Measurements from ENCODE around the gene PLEKHO2. TPM values are rescaled to one million over a fixed set of nuclear protein-coding genes. Genes with fewer than 3 reads are reported as not detected.
"Not testable (repeated sequence)": the region's sequence is repeated elsewhere in the genome, so short reads cannot be mapped to it uniquely, and the experiment has no call there.

PLEKHO2 gene
- 47.1 and 62.7 TPM in 2 replicates for total RNA-seq

DNA sequence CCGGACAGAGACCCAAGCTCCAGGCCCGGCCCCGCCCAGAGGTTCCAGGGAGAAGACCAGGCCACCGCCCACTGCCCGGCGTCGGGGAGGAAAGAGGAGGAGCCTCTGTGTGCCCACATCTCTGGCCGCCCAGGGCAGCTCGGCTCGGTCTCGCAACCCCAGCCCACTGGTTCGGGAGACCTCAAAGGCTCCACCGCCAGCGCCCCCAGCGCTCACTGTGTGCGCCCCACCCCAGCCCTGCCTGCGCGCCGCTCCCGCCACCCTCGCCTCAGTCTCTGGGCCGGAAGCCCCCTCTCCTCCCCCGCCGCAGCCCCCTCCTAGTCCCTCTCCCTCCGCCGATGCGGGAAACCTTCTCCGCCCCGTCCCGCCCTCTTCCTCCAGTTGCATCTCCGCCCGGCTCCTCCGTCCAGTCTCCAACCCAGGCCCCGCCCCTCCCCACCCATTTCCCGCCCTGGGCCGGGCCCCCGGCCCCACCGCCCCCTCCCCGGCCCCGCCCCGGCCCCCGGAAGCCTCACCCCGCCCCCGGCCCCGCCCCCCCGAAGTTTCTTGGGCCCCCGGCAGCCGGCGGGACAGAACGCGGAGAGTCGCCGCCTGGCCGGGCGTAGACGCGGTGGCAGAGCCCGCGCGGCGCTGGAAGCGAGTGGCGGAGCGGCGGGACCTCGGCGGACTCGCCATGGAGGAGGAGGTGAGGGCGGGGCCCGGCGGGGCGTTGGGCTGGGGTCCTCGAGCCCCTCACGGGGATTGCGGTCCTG is at the start of gene PLEKHO2:
TSS of gene PLEKHO2 (plus strand) at position 572 of the 752 bp plus-strand sequence. CDS start at position 674, 102 bp downstream.
- peak; percentile 83 to 95 for DNase-seq (ENCODE audit: low read depth in 2 of 2)

GRCh38 chr15:64792282-64792681 is 49.4 kb upstream of the PLEKHO2 start:
- DNase-seq (ENCODE audit: low read depth in 2 of 2), result no peak

DNA sequence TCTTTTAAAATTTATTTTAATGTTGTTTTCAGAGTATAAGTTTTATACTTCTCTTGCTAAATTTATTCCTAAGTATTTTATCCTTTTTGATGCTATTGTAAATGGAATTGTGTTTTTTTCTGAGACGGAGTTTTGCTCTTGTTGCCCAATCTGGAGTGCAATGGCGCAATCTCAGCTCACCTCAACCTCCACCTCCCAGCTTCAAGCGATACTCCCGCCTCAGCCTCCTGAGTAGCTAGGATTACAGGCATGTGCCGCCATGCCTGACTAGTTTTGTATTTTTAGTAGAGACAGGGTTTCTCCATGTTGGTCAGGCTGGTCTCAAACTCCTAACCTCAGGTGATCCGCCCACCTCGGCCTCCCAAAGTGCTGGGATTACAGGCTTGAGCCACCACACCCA is 46.4 kb upstream of the PLEKHO2 start:
- not testable (repeated sequence) for DNase-seq (ENCODE audit: low read depth in 2 of 2)

DNA sequence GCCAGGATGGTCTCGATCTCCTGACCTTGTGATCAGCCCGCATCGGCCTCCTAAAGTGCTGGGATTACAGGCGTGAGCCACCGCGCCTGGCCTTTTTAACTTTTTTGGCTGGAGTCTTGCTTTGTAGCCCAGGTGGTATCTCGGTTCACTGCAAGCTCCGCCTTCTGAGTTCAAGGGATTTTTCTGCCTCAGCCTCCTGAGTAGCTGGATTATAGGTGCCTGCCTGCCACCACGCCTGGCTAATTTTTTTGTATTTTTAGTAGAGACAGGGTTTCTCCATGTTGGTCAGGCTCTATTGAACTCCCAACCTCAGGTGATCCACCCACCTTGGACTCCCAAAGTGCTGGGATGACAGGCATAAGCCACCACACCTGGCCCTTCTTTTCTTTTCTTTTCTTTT is 45.8 kb upstream of the PLEKHO2 start:
- DNase-seq (ENCODE audit: low read depth in 2 of 2), result not testable (repeated sequence)

DNA sequence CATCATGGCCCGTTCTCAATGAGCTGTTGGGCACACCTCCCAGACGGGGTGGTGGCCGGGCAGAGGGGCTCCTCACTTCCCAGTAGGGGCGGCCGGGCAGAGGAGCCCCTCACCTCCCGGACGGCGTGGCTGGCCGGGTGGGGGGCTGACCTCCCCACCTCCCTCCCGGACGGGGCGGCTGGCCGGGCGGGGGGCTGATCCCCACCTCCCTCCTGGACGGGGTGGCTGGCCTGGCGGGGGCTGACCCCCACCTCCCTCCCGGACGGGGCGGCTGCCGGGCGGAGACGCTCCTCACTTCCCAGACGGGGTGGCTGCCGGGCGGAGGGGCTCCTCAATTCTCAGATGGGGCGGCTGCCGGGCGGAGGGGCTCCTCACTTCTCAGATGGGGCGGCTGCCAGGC is 42.8 kb upstream of the PLEKHO2 start:
- not testable (repeated sequence) for DNase-seq (ENCODE audit: low read depth in 2 of 2)

- no peak for DNase-seq (ENCODE audit: low read depth in 2 of 2)
These were observed 41.2 kb upstream of the PLEKHO2 start for GRCh38 chr15:64800476-64800875.

- DNase-seq (ENCODE audit: low read depth in 2 of 2), result no peak
These were observed 38.2 kb upstream of the PLEKHO2 start for GRCh38 chr15:64803526-64803925.

DNA sequence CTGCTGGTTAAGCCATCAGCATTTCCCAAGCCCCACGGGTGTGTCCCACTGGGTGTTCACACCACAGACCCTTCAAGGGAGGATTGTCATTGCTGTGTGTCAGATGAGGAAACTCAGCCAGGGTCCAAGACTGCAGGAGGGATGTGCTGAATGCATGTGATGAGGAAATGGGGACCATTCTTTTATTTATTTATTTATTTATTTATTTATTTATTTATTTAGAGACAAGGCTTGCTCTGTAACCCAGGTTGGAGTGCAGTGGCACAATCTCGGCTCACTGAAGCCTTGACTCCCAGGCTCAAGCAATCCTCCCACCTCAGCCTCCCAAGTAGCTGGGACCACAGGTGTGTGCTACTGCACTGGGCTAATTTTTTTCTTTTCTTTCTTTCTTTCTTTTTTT is 37.1 kb upstream of the PLEKHO2 start:
- no peak for DNase-seq (ENCODE audit: low read depth in 2 of 2)

DNA sequence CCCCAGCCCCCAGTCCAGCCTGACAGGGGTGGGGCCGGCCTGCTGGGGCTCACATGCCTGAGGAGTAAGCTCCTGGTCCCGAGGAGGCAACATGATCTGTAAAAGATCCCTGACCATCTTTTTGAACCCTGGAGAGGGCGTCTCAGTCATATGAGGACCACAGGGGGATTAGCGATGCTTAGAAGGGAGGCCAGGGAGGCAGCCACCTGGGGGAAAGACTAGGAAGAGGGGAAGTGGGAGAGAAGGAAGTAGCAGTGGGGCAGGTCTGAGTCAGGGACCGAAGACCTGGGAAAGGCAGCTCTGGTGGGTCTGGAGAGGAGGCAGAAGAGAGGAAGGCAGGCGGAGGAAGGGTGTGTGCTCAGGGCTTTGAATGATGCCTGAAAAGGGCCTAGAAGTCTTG is 35.2 kb upstream of the PLEKHO2 start:
- no peak for DNase-seq (ENCODE audit: low read depth in 2 of 2)

- no peak for DNase-seq (ENCODE audit: low read depth in 2 of 2)
These were observed 34.5 kb upstream of the PLEKHO2 start for GRCh38 chr15:64807051-64807749.

GRCh38 chr15:64807751-64808222 is 33.9 kb upstream of the PLEKHO2 start:
- DNase-seq (ENCODE audit: low read depth in 2 of 2), result no peak

DNA sequence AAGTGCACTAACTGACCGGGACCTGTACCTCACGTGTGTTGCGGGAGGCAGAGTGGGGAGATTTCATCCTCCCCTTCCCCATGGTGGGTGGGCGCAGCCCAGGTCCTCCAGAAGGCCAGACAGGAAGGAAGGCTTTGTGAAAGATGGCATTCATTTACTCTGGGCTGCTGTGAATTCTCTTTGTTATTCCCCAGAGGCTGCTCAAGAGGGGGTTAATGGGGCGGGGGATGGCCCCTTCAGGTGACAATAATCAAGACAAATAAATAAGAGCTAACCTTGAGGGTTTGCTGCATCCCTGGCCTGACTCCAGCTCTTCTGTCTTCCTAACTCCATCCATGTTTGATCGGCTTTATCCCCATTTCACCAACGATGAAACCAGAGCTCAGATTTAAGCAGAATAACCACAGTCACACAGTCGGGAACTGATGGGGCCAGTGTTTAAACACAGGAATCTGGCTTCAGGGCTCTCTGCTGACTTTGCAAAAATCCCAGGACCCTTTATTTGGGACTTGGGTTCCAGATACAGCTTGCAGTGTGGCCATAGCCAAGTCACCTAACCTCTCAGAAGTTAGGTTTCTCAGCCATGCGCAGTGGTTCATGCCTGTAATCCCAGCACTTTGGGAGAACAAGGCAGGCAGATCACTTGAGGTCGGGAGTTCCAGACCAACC is 32.8 kb upstream of the PLEKHO2 start:
- no peak for DNase-seq (ENCODE audit: low read depth in 2 of 2)

DNA sequence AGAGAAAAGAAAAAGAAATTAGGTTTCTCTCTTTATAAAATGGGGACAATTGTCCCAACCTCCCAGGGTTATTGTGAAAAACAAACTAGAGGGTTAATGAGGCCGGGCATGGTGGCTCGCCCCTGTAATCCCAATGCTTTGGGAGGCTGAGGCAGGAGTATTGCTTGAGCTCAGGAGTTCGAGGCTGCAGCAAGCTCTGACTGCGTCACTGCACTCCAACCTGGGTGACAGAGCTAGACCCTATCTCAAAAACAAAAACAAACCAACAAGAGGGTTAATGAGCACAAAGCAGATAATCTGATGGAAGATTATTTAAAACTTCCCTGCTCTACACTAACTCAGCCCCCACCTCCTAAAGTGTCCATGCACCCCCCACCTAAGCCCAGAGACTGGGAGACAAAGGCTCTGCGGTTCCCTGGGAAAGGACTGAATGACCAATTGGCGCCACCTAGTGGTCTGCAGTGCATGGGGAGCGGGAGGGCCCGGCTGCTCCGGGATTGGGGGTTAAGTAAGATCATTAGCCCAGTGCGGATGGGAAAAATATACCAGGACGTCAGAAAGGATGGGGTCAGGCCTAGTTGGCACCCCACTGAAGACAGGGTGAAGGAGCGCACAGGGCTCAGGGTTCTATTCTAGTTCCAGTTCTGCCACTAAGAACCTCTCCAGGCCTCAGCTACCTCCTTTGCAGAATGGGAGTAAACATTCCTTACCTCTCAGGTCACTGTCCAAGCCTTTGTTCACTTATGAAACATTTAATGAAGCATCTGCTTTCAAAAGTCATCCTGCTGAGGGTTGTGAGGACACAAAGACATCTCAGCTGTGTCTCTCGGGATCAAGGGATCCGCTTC is 31.8 kb upstream of the PLEKHO2 start:
- peak; percentile 71 to 82 for DNase-seq (ENCODE audit: low read depth in 2 of 2)

- no peak for DNase-seq (ENCODE audit: low read depth in 2 of 2)
These were observed 31.0 kb upstream of the PLEKHO2 start for GRCh38 chr15:64810497-64811326.

GRCh38 chr15:64813075-64813474 is 28.6 kb upstream of the PLEKHO2 start:
- no peak for DNase-seq (ENCODE audit: low read depth in 2 of 2)

DNA sequence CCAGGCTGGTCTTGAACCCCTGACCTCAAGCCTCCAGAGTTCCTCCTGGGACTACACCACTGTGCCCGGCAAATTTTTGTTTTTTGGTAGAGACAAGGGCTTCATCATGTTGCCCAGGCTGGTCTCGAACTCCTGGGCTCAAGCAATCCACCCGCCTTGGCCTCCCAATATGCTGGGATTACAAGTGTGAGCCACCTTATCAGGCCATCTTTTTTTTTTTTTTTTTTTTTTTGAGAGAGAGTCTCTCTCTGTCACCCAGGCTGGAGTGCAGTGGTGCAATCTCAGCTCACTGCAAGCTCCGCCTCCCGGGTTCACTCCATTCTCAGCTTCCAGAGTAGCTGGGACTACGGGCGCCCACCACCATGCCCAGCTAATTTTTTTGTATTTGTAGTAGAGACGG is 27.4 kb upstream of the PLEKHO2 start:
- DNase-seq (ENCODE audit: low read depth in 2 of 2), result not testable (repeated sequence)

DNA sequence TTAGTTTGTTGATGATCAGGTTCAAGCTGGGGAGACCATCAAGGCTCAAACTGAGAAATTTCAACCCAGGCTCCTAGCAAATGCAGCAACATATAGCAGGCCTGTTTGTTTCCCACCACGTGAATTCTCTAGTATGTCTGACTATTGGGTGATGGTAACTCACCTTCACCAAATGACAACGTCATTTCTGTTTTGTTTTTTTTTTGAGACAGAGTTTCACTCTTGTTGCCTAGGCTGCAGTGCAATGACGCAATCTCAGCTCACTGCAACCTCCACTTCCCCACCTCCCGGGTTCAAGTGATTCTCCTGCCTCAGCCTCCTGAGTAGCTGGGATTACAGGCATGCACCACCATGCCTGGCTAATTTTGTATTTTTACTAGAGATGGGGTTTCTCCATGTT is 26.8 kb upstream of the PLEKHO2 start:
- DNase-seq (ENCODE audit: low read depth in 2 of 2), result not testable (repeated sequence)

DNA sequence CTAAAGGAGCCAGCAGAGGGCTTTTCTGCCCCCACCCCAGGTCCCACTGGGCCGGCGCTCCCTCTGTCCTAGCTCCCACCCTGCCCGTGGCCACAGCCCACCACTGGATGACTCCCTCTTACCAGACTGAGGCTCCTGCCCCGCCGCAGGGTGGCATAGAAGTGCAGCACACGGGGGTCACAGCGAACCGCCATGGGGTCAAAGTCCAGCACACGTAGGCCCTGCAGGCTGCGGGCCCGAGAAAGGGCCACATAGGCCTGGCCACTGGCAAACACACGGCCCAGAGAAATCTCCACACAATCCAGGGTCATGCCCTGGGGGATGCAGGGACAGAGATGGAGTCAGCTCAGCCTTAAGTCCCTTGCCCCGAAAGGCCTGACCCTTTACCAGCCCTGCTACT is 25.3 kb upstream of the PLEKHO2 start:
- no peak for DNase-seq (ENCODE audit: low read depth in 2 of 2)

DNA sequence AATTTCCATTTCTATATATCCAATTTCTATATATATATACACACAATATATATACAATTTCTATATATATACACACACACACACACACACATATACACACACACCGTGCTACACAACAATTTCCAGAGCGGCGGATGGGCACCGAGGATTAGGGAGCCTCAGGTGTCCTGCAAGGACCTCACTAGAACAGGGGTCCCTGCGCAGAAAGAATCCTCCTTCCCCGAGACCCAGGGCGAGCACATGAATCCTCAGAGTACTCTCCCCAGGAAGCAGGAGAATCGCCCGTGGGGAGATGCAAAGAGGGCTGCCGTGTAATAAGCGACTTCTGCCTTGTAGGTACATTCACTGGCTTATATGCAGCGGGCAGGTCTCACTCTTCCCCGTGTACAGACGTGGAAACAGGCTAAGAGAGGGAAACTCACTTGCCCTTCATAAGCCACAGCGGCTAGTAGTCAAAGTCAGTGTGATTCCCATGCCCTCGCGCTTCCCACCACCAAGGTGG is 16.7 kb upstream of the PLEKHO2 start:
- peak; percentile 12 to 31 for DNase-seq (ENCODE audit: low read depth in 2 of 2)
